ENCODE measurements around the gene GPR83.
"Not testable (repeated sequence)": the region's sequence is repeated elsewhere in the genome, so short reads cannot be mapped to it uniquely, and the experiment has no call there.

Gene GPR83

DNA sequence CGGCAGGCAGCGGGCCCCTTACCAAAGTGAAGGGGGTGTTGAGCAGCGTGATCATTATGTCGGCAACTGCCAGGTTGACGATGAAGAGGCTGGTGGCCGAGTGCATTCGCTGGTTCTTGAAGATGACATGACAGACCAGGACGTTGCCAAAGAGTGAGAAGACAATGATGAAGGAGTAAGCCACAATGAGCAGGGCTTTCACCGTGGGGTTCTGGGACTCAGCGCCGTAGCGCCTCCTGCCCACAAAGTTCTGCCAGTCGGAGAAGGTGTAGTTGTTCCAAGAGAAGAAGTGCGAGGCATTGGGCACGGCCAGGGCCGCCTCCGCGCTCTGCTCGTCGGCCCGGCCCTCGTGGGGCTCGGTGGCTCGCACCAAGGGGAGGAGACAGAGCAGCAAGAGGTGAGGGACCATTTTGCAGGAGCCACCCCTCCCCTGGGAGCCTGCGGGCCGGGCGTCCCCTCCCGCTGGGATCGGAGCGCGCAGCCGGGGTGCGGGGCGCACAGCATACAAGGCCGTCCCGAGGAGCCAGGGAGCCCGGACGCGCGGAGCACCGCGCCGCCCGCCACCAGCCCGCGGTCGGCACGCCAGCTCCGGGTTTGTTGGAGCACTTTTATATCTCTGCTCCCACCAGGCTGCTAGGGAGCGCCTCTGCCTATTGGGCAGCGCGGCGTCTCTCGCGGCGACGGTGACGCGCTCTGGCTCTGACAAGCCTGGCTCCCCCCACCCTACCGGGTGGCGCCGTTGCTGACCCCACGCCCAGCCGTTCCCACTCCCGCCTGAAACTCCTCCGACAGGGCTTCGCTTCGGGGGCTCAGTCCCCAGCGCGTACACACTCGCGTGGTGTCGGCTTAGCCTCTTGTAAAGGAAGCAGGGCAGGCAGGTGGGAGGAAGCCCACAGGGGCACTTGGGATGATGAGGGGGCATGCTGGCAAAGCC is at the start of gene GPR83:
Gene GPR83, minus strand, starts transcription at position 581 of the 934 bp plus-strand sequence. Its CDS starts 172 bp downstream, at position 409.
- ATAC-seq, result no peak

DNA sequence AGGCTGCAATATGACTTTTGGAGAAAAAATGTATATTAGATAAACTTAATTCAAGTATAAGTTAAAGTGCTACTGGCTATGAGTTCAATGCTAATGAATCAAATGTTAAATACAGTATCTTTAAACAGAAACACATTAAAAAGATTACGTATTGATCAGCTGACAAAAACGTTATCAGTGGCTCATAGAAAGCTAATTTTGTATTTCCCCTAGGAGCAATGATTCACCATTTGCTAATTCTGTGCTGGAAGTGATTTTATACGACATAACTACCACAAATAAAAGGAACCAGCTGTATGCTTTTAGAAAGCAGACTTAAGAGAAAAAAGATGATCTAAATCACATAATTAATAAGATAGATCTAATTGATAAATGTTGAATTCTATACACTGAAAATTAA is 48.8 kb upstream of the GPR83 start:
- ATAC-seq, result no peak

DNA sequence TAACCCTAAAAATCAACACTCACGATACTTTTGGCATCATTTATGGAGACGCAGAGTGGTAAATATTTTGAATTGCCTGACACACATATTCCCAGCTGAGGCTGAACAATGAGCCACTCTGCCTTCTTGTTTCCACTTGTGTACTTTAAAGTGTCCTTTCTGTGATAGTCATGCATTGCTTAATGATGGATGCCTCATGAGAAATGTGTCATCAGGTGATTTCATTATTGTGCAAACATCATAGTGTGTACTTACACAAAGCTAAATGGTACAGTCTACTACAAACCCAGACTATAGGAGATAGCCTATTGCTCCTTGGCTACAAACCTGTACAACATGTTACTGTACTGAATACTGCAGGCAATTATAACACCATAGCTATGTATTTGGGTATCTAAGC is 48.2 kb upstream of the GPR83 start:
- no peak for ATAC-seq

DNA sequence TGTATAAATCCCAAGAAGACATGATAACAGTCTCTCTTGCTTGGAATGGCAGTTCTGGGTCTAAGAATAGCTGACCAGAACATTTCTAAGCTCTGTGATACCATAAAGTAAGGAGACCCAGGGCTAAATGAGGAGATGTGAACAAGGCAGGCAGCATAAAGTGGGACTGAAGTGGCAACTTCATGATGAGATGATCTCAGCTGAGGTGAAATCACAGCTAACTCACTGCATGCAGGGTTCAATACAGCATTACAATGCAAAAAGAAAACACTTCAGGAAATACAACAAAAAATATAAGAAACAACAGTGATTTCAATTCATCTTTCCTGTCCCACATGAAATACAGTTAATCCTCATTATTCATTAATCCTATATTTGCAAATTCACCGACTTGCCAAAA is 47.8 kb upstream of the GPR83 start:
- ATAC-seq, result no peak

DNA sequence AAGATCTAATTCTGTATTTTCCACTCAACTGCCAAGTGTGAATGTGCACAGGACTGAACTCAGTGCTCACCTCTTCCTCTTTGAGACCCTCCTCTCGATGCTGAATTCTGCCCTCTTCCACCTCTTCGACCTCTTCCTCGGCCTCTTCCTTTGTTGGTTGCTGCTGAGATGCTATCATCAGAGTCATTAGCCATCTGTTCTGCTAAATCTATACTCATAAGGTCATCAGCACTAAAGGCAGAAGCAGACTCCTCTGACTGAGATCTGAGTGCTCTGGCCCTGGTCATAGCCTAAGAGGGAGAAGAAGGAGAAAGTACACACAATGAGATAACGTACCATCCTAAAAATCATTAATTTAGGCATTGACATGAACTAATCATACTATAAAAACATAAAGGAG is 45.9 kb upstream of the GPR83 start:
- no peak for ATAC-seq

DNA sequence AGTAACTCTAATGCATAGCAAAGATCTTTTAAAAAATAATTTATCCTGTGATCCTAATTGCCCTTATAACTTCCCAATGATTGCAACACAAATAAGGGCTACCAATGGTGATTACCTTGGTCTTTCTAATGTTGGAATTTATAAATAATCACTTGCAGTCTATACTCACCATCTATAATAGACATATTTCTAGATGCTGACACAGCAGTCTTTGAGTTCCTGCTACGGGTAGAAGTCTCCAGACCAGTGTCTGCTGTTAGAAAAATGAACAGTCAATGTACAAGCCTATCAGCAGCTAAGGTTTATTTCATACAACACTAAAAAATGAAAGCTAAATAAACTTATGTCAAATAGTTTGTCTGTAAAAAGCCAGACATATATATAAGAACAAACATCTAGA is 44.4 kb upstream of the GPR83 start:
- no peak for ATAC-seq

DNA sequence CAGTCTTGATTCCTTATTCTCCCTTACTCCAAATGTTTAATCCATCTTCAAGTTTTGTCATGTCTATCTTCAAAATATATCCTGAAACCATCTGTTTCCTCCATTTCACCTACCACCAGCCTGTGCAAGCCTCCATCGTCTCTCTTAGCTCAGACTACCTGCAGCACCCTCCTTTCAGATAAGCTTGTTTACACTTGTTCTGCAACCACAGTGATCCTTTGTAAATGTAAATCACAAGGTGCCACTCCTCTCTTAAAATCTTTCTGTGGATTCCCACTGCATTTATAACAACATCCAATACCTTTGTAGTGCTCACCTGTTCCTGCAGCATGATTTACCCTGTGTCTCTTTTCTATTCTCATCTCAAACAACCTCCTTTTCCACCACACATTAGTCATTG is 31.8 kb upstream of the GPR83 start:
- no peak for ATAC-seq

DNA sequence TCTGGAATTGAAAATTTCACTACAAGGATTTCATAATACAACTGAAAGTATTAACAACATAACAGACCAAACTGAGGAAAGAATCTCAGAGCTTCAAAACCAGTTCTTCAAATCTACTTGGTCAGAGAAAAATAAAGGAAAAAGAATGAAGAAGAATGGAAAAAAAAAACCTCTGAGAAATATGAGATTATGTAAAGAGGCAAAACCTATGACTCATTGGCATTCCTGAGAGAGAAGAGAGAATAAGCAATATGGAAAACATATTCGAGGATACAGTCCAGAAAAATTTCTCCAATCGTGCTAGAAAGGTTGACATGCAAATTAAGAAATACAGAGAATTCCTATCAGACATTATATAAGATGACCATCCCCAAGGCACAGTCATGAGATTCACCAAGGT is 23.4 kb upstream of the GPR83 start:
- no peak for ATAC-seq

DNA sequence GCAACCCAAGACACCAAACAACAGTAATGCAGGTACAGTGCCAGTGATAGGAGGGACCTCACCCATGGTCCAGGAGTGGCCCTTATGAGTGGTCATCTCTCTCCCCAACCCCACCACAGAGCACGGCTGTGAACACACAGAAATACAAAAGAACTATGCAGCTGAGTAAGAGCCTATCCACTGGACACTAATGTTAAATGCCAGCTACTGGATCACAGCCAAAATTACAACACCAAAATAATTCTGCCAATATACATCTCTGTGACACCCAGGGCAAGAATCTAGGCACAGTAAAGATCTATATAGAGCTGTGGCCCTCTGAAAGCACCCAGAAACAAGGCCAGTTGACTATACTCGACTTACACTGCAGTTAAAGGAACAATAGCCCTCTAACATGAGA is 22.8 kb upstream of the GPR83 start:
- no peak for ATAC-seq

DNA sequence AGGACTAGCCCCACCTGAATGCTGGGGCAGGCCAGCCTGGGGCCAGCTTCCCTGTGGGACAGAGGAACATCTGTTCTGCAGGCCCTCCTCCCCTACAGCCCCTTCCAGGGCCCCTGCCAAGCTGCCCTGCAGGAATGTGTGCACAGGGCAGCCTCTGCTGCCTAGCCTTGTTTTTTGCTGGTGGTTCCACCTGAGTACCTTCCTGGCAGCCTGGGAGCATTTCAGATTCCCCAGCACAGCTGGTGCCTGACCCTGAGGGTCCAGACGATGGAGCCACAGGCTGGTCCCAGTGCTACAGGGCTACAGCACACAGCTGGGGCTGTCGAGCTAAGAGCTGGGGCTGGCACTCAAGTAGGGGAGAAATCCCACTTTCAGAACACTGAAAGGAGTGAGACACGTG is 22.3 kb upstream of the GPR83 start:
- no peak for ATAC-seq

DNA sequence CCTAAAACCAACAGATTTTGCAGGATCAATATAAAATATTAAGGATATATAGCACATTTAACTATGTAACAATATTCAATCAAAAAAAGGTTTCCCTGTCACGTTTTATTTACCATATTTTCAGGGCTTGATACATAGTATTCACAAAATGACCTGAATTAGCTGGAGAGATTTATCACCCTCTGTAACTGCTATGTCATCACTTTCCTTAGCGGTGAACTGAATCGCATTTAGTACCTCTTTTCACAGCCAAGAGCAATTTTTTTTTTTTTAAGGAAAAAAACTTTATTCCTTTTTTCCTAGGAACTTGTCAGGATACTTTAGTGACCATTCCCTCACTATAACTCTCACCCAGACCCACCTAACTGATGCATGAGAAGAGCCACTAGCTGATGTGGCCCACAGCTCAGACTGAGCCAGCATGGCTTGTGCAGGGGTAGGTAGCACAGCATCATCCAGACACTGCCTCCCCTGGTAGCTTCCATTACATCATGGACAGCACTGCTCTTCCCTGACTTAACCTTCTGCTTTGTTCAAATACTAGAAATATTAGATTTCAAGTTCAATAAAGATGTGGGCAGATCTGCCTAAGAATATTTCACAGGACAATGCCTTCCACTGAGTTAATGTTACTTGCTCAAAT is 17.0 kb upstream of the GPR83 start:
- ATAC-seq, result no peak

DNA sequence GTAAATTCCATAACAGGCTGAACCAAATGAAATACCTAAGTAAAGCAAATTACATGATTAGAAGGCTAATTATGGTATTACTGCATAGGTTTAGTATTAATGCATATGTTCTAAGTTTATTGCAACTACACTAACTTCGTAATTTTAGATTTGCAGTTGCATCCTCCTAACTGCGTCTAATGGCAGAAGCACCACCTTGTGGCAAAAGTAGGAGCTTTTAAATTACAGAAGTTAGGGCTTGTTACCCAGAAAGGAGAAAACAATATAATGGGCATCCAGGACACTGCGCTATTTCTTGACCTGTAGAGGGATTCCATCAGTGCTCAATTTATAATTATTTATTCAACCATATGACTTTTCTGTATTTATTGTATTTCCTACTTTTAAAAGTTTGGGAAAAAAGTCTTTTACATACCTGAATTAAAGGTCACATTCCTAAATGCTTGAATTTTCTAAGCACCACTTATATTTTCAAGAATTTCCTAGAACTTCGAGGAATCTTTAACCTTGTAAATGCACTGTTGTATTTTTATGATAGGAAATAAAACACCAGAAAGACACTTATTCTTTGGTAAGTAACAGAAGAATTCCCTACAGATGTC is 16.3 kb upstream of the GPR83 start:
- ATAC-seq, result no peak

DNA sequence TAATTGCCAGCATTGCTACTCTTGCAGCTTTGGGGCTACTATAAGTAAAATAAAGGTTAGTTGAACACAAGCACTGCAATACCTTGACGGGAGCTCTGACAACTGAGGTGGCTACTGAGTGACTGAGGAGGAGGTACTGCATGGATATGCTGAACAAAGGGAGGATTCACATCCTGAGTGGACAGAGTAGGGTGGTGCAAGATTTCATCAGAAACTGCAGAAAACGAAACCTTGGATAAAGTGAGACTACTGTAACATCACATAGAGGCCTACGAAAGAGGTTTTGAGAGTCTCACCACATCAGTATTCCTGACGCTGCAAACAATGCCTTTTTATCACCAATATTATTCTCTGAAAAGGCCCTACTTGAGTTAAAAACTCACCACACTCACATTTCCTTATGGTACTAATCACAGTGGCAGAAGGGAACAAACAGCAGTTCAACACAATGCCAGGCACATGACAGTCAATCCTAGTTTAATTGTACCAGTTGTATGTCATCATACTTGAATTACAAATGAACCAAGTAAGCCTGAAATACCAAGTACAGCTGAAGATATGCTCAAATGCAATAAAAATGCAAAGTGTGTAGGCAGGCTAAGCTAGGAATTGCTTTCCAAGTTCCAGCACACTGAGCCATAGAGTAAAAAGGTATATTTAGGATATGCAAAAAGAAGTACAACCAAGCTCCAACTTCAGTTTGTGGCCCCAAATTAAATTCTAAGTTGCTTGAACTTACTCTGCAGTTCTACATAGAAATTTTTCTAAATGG is 4.0 kb upstream of the GPR83 start:
- ATAC-seq, result no peak

DNA sequence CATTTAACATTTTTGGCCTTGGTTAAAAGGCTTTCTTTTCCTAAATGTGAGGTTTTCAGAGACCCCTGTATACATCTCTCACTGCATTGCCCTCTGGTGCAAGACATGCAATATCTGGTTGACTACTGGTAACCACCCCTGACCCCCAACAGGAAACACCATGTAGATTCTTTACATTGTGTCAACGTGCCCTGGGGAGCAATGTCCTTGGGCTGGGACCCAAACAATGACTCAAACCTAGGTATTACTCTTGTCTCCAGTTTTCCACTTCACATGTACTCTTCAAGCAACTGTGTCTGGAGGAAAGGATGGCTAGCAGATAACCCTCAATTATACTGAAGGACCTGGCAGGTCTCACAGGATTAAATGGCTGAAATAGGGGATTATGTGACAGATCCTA is 1.1 kb upstream of the GPR83 start:
- no peak for ATAC-seq

DNA sequence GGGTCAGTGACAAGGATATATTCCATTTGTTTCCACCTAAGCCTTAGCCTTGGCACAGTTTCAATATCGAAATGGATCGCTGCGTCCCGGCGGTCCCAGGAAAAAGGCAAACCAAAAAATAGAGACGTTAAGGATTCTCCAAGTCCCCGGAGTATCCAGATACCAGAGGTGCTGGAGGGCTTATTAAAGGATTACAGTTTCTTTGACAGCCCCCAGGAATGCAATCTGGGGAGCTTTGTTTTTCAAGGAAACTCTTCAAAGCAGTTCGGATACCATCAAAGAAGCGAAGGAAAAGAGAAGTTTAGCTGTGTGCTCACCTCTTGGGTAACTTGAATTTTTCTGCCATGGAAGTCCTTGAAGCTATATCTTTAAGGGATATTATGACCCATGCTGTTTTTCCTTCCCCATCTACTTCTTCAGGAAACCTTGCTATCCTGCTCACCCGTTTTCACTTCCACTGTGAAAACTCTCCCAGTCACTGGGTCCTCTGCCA is 600 bp upstream of the GPR83 start:
- no peak for ATAC-seq

DNA sequence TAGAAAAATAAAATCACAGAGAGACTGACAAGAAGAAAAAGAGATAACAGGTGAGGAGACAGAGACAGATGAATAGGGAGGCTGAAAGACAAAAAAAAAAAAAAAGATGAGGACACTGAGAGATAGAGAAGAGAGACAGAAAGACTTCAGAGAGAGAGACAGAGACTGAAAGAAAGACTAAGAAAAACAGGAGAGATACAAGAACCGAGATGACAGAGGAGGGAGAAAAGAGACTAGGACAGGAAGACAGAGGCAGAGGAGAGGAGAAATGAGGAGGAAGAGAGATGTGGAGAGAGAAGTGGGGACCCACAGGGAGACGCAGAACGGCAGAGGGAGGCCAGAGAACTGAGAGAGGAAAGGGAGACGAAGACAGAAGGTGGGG is 771 bp downstream of the GPR83 start:
- ATAC-seq, result no peak

DNA sequence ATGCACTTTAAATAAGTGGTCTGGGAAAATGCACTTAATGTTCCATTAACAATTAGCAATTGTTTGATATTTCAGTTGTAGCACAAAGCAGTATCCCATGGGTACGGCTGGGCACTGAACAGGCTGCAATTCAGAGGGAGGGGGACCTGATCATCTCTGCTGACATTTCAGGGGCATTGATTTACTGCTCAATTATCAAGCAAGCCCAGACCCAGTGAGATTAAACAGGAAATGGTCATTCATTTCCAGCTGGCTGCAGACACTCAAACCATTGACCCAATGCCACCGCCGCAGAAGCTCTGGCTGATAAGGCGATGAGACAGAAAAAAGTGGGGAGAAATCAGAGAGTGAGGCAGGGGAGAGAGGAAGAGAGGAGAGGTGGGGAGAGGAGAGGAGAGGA is 1.2 kb downstream of the GPR83 start:
- ATAC-seq, result no peak

DNA sequence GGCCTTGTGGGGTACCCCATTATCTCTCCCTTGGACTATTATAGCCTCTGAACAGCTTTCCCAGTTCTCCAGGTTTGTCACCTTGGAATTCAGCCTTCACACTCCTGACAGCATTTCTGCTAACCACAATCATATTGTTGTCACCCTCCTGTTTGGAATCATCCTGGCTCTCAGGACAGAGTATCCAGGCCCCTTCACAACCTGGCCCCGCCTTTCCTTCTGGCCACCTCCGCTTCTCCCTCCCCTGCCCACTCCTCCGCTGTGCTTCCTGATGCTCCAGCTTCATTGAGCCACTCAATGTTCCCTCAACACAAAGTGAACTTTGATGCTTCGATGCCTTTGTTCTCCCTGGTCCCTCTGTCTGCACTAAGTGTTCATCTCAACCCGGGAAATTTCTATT is 3.1 kb downstream of the GPR83 start:
- no peak for ATAC-seq

DNA sequence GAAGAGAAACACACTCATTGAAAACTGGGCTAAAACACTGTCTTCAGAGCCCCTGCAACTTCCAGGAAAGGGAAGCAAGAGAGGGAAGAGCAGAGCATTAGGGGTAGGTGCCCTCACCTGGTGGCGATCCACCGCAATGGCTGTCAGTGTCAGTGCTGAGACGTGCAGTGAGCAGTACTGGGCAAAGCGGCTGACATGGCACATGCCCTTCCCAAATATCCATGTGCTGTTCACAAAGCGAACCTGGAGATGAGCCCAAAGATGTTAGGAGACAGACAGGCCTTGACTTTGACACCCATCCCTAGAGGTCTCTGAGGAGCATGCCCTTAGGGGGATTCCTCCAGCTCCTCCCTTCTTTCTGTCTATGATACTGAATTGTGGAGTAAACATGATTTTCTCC is 4.9 kb downstream of the GPR83 start:
- peak in 1 of 2 donors; percentile 13 for ATAC-seq

DNA sequence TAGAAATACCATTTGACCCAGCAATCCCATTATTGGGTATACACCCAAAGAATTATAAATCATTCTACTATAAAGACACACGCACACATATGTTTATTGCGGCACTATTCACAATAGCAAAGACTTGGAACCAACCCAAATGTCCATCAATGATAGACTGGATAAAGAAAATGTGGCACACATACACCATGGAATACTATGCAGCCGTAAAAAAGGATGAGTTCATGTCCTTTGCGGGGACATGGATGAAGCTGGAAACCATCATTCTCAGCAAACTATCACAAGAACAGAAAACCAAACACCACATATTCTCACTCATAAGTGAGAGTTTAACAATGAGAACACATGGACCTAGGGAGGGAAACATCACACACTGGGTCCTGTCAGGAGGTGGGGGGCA is 9.3 kb downstream of the GPR83 start:
- not testable (repeated sequence) for ATAC-seq

DNA sequence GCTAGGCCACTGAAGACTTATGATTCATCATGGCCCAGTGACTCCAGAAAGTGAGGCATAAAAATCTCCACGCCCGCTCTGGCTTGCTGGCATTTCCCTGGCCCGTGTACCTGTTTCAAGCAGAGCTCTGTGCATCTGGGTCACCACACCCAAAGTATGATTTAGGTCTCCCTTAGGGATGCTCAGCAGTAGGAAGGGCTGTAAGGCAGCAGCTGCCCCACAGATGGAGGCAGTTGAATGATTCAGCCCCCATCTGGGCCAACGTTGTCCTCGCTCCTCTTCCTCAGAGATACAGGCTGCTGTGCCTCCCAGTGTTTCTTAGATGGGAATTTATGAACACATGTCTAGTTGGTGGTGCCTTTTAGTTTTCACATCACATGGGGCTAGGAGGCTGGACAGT is 21.6 kb downstream of the GPR83 start:
- ATAC-seq, result no peak

DNA sequence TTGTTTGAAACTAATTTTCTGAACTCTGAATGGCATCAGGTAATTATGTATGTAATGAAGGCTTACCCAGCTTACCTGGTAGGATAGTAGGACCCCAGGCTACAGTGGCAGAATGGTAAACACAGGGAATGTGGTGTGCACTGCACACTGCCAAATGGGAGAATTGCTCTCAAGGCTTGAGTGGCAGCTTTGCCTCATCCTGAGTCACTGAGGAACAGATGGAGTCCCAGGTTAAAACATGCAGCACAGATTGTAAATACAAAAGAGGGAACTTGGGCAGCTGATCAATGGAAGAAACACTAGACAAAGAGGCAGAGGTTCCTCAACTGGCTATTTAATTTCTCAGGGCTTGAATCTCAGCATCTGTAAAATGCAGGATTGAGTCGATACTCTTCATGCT is 24.4 kb downstream of the GPR83 start:
- ATAC-seq, result no peak

DNA sequence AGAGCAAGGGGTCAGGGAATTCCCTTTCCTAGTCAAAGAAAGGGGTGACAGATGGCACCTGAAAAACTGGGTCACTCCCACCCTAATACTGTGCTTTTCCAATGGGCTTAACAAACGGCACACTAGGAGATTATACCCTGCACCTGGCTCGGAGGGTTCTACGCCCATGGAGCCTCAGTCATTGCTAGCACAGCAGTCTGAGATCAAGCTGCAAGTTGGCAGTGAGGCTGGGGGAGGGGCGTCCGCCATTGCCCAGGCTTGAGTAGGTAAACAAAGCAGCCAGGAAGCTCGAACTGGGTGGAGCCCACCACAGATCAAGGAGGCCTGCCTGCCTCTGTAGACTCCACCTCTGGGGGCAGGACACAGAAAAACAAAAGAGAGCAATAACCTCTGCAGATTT is 30.6 kb downstream of the GPR83 start:
- ATAC-seq, result not testable (repeated sequence)
